Measurements from ENCODE around the gene CUBN.

GRCh38 chr10:16919121-16919982, 210.3 kb downstream of the CUBN start:
- TF ChIP-seq CTCF (IDR thresholded peaks at IDR 0.05) (no peak), POLR2A (IDR thresholded peaks at IDR 0.05) (no peak)
